Right hindlimb (tissue), 1 donor: ENCODE data around the gene MYOM3.
"Not testable (repeated sequence)": the region's sequence is repeated elsewhere in the genome, so short reads cannot be mapped to it uniquely, and the experiment has no call there.

ENCODE experiments used
- DNase-seq: peaks from one replicate; pipeline ENCODE4 v3.0.0-alpha.2; 2018

The MYOM3 gene

DNA sequence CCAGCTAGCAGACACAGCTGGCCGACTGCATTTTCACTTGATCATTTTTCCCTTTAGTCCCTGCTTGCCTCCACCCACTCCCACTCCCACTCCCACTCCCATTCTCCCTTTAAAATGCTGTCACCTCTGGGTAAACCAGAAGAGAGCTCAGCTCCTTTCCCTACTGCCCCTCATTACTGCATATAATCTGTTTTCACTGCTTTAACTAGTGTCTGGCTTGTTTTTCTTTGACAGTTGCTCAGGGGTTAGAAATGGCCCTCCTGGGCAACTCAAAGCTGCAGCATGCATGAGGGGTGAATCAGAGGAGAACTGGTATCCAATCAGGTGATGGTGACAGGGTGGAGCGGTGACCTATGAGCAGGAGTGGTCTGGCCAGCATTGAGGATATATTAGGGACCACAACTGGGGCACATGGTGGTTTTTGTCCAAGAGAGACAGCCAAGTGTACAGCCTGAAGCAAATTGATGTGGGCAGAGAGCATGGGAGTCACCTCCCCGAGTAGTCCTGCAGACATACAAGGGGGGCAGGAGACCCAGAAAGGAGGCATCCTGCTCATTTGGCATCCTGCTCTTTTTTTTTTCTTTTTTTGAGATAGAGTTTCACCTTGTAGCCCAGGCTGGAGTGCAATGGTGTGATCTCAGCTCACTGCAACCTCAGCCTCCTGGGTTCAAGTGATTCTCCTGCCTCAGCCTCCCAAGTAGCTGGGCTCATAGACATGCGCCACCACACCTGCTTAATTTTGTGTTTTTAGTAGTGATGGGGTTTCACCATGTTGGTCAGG is 89.2 kb downstream of the MYOM3 start:
- DNase-seq, result no peak

- no peak for DNase-seq
Measured at GRCh38 chr1:24021403-24022266, 90.3 kb downstream of the MYOM3 start.

GRCh38 chr1:24020470-24020869 is 91.5 kb downstream of the MYOM3 start:
- DNase-seq, result no peak

GRCh38 chr1:24020025-24020424 is 91.9 kb downstream of the MYOM3 start:
- peak; percentile 72 for DNase-seq

DNA sequence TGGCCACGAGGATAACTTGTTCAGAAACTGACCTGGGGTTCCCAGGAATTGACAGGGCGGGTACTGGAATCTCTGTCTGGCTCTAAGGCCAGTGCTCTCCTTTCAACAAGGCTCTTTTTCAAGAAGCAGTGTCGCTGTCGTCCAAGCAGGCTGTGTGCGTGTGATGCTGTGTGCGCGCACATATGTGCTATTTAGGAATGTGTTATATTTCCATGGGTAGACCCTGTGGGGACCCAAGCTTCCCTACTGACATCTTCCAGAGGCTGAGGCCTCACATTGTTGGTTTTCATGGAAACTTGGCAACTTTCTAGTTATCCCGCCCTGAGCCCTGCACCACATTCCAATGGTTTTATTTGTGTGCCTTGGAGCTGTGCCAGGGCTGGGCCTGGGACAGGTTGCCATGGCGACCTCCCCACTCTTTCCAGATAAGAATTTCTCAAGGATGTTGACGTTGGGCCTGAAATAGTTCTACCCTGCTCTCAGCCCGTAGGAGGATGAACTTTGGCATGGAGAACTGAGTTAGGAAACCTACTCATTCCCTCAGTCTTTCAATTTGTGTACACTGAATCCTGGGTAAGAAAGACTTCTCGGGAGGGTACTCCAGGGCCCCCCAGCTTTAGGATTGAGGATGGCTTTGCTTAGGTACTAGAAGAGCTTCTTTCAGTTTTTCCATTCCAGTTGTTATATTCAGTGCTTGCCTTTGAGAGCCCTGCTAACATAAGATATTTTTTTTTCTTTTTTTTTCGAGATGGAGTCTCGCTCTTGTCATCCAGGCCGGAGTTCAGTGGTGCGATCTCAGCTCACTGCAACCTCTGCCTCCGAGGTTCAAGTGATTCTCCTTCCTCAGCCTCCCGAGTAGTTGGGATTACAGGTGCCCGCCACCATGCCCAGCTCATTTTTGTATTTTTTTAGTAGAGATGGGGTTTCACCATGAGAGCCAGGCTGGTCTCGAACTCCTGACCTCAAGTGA is 93.0 kb downstream of the MYOM3 start:
- DNase-seq, result peak; percentile 97

DNA sequence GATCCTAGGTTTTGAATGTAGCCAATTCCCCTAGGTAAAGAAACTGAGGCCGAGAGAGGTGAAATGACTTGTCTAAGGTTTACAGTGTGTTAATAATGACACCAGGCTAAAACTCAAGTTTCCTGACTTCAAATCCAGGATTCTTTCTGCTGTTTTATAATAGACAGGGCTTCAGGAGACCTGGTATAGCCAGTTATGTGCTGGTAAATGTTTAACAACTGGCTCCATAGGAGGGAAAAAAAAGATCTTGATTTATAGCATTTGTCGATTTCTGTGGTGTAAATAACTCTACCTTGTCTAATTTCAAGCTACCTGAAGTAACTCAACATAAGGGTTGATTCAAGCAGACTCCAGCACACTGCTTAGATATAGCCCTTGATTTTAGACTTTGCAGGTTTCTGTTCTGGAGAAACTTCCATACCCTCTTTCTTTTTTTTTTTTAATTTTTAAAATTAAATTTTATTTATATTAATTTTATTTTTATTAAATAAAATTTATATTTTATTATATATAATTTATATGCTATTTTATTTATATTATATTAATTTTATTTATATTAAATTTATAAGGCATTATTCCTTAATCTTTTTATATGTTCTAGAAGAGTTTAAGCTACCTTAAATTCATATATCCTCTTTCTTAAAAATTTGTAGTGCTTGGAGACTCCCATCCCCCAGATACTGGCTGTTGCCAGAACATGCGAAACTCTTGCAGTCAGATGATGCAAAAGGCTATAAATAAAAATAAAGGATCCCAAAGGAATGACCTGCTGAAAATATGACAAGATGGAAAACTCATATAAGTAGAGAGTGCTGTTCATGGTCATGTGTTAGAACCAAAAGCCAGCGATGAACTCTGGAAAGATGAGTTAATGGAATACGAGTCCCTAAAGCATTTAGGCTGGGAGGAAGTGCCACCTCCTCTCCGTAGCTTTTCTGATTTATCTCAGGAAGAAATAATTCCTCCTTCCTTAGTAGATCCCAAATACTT is 96.4 kb downstream of the MYOM3 start:
- peak; percentile 73 for DNase-seq

DNA sequence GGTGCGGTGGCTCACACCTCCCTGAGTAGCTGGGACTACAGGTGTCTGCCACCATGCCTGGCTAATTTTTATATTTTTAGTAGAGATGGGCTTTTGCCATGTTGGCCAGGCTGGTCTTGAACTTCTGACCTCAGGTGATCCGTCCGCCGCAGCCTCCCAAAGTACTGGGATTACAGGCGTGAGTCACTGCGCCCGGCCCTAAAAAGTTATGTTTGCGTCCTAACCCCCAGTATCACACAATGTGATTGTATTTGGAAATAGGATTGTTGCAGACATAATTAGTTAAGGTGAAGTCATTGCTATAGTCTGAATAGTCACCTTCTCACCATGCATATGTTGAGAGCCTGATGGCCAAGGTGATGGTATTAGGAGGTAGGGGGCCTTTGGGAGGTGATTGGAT is 99.1 kb downstream of the MYOM3 start:
- DNase-seq, result not testable (repeated sequence)

DNA sequence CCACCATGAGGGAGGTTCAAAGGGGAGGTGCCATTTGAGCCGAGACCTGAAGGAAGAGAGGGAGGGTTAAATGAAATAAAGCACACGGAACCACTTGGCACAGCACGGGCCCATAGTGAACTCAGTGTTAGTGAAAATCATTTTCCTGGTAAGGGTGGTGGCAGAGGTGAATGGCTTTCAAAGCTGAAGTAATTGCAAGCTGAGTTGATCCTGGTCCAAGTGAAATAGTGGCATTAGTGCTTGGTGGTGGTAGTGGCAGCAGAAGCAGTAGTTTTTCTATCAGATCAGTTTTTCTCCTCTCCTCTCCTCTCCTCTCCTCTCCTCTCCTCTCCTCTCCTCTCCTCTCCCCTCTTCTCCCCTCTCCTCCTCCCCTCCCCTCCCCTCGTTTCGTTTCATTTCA is 101.3 kb downstream of the MYOM3 start:
- DNase-seq, result no peak

DNA sequence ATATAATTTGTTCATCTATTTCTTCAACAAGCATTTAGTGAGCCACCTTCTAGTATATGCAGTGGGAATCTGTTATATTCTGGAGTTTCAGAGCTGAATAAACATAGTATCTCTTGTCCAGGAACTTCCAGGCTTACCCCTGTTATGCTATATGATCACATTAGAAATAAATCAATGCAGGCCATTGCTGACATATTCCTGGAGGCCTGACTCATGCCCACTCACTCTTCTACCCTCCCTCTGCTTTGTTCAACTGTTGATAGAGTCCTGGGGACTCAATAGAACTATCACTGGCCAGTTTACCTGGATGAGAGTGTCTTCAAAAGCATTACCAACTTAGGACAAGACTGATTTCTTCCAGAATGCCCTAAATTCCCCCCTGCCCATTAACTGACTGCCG is 102.5 kb downstream of the MYOM3 start:
- DNase-seq, result no peak

DNA sequence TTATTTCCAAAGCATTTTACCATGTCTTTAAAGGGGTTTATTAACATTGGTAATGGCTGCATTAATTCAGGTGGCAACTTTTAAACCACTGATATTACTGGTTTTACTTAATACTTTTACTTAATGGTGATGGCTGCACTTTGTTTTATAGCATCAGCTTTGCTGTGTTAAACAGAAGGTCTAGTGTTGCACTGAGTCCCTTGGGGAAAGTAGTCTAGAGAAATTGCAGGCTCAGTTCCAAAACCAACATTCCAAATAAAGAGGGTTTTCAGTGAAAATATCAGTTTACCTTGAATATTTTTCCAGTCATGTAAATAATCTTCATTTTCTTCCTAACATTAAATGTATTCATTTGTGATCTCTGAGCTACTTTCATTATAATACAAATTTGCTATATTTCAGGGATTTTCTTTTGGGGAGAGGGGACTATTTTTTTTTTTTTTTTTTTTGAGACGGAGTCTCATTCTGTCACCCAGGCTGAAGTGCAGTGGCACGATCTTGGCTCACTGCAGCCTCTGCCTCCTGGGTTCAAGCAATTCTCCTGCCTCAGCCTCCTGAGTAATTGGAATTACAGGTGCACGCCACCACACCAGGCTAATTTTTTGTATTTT is 103.3 kb downstream of the MYOM3 start:
- DNase-seq, result not testable (repeated sequence)

GRCh38 chr1:24007079-24007478 is 104.9 kb downstream of the MYOM3 start:
- DNase-seq, result no peak
